Stimulated activated effector memory CD8-positive, alpha-beta T cell treated with anti-CD3 and anti-CD28 coated beads, Interleukin-12 subunit alpha, Interleukin-12 subunit beta, amount 100 ng/mL, for 72 hours (primary cell): ENCODE measurements around the gene FYN.

Experiments
- ATAC-seq: fragments of 150-1000 bp; cut with Tn5 transposase; 2 replicates; pipeline ENCODE4 v1.10.0; 2021
- DNase-seq, 2 donors: peaks; one replicate each; pipeline ENCODE4 v3.0.0; 2021 to 2022; ENCODE audit warnings: low spot score in 2 of 2
- H3K27ac Mint-ChIP-seq: one replicate; pipeline ENCODE4 v1.8.0; 2022; ENCODE audit warnings: mild to moderate bottlenecking, mixed read lengths
- H3K36me3 Mint-ChIP-seq: one replicate; pipeline ENCODE4 v1.8.0; 2022; ENCODE audit warnings: mild to moderate bottlenecking, mixed read lengths
- H3K4me1 Mint-ChIP-seq: one replicate; pipeline ENCODE4 v1.8.0; 2022; ENCODE audit warnings: mixed read lengths
- H3K4me3 Mint-ChIP-seq: one replicate; pipeline ENCODE4 v1.8.0; 2022; ENCODE audit warnings: mild to moderate bottlenecking, mixed read lengths
- H3K9me3 Mint-ChIP-seq: one replicate; pipeline ENCODE4 v1.8.0; 2022; ENCODE audit warnings: mixed read lengths

Gene FYN

DNA sequence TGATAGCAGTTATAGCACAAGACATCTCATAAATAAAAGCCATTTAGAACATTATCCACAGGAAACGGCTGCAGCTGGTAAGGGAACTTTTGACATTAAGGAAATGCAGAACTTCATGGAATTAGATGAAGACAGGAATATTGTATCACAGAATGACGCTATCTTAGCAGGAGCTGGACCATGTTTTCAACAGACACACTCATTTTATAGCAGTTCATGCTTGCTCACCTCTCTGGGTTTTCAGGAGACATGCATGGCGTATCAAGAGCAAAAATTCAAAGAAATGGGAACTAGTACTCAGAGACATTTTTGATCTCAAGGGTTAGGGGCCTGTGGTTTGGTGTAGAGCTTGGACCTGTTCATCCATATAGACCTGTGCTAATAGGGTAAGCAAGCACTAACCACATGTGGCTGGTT lies 125.0 kb downstream of the FYN start:
- peaks cover 93% of the 10 kb centered on the region for H3K36me3 Mint-ChIP-seq
- H3K4me3 Mint-ChIP-seq, result peak overlapping the region; percentile 37
- H3K27ac Mint-ChIP-seq, result peak overlapping the region; percentile 89

DNA sequence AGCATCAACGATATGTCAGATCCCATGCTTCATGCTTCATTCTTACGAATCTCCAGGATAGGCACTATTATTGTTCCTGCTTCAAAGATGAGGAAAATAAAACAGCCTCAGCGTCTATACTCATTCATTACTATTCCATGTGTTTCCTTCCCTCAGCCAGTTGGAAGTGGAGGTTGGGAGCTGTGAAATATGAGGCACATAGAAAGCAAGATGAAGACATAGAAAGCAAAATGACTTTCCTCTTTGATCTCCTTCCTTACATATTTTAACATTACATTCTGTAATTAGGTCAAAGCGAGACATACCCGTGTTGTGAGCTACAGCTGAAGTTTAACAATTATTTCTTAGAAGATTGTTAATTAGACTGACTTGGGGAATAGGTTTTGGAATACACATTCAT lies 125.4 kb downstream of the FYN start:
- Mint-ChIP-seq H3K9me3 (no peaks in the 10 kb centered on the region), H3K4me1 (peaks cover 90% of the 10 kb centered on the region), H3K27ac (peak overlapping the region; percentile 89), H3K4me3 (peak overlapping the region; percentile 37), H3K36me3 (peaks cover 93% of the 10 kb centered on the region)
- DNase-seq, result no peak
- no peak for ATAC-seq

More for the DNA sequence above, 125.0 kb downstream of the FYN start:
- DNase-seq (no peak), ATAC-seq (no peak)
- peaks cover 90% of the 10 kb centered on the region for H3K4me1 Mint-ChIP-seq
- H3K9me3 Mint-ChIP-seq, result no peaks in the 10 kb centered on the region

DNA sequence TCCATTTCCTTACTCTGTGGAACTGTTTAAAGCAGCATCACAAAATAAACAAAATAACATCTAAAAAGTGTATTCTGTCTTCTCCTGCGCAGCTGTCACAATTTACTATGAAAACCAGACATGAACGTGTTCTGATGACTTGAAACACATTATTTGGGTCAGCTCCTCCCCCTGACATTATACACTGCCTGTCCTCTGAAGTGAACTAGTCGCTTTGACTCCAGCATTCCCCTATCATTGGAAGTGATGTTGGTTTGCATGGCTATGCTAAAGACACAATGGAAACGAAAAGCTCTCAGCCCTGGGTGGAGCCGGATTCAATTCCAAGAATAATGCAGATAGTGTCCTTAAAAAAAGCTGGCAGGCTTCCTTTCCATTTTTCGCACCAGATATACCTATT lies 125.9 kb downstream of the FYN start:
- peak overlapping the region; percentile 89 for H3K27ac Mint-ChIP-seq
- no peak for DNase-seq
- no peaks in the 10 kb centered on the region for H3K9me3 Mint-ChIP-seq
- peaks cover 93% of the 10 kb centered on the region for H3K36me3 Mint-ChIP-seq
- H3K4me1 Mint-ChIP-seq, result peaks cover 90% of the 10 kb centered on the region
- ATAC-seq, result no peak
- H3K4me3 Mint-ChIP-seq, result peak overlapping the region; percentile 37

DNA sequence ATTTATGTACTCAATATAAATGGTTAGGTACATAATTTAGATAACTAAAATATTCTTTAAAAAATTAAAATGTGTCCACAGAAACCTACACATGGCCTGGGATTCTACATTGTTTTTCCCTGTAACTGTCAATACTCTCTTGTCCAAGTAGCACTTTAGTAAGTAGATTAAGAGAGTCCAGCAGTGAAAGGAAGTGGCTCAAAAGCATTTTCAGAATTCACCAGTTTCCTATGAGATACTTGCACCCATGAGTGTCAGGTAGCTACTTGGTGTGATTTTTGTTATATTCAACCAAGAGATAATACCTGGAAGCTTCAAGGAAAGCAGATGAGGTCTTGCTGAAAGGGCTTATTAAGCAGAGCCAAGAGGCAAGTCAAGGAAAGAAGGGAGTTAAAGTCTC lies 126.3 kb downstream of the FYN start:
- Mint-ChIP-seq H3K9me3 (no peaks in the 10 kb centered on the region), H3K27ac (peak overlapping the region; percentile 89), H3K4me1 (peaks cover 90% of the 10 kb centered on the region), H3K36me3 (peaks cover 93% of the 10 kb centered on the region), H3K4me3 (peak overlapping the region; percentile 37)
- no peak for DNase-seq
- no peak for ATAC-seq

DNA sequence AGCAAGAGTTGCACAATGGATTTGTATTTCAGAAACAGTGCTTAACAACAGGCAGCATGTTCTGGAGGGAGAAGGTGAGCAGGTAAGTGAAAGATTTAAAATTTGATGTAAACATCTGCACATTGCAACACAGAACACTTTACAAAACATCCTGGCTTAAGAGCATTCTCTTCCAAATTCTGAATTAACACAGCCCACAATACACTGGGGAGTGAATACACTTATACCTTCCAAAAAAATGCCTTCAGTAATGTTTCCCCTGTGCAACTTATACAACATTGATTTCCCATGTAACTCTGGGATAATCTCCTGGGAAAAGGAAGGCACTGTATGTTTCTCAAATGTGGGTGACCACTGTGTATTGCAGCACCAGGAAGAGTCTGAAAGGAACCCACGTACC lies 127.6 kb downstream of the FYN start:
- ATAC-seq, result no peak

DNA sequence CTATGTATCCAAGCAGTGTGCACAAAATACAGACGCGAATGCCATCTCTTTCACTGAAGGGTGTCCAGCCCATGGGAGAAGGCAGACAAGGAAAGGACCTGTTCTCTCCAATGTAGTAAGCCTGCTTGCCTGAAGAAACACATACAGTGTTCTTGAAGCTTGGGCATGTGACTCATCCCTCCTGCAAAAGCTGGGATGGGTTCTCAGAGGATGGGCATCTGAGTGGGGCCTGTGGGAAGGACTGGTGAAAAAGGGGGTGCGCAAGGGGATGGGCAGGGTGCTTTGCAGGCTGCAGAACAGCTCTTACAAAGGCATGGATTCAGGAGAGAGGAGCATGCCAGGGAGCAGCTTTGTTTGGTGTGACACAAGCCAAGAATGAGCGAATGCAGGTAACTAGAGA lies 128.1 kb downstream of the FYN start:
- H3K27ac Mint-ChIP-seq, result peak overlapping the region; percentile 89
- no peak overlapping the region for H3K4me3 Mint-ChIP-seq
- H3K36me3 Mint-ChIP-seq, result peaks cover 95% of the 10 kb centered on the region
- no peak for DNase-seq
- peaks cover 90% of the 10 kb centered on the region for H3K4me1 Mint-ChIP-seq
- ATAC-seq, result no peak
- no peaks in the 10 kb centered on the region for H3K9me3 Mint-ChIP-seq

More for the DNA sequence above, 127.6 kb downstream of the FYN start:
- Mint-ChIP-seq H3K27ac (peak overlapping the region; percentile 89), H3K36me3 (peaks cover 95% of the 10 kb centered on the region), H3K4me3 (no peak overlapping the region), H3K9me3 (no peaks in the 10 kb centered on the region), H3K4me1 (peaks cover 90% of the 10 kb centered on the region)
- DNase-seq, result no peak

DNA sequence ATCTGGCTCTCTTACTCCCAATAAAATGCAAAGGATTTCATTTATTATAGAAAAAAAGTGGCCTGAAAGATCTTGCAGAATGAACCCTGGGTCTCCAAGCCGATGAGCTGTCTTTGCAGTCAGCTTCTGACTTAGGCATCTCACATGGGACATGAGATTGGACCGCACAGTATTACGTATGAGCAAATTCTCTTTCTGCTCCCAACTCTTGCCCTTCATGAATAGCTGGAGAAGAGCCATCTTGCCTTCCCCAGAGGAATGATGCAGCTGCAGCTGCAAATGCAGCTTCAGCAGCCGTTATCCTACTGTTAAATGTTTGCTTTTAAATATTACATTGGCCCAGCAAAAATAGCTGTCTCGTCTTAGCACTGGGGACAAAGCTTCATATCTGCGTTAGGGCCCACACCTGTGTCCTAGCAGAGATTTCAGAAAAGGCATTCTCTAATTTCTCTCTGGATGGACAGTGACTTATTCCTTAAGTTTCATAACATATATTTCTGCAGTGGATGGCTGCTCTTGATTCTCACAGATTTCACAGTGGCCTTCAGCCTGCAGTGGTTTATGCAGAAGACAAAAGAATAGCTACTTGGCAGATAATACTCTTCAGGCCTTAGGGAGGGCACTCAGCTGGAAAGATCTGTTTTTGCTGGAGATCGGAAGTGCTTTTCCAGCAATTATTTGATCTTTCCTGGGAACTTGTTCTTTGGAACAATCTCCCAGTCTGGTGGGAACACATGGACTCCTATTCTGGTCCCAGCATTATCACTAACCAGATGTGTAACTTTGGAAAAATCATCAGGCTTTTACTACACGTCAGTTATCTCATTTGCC lies 129.2 kb downstream of the FYN start:
- H3K27ac Mint-ChIP-seq, result peak overlapping the region; percentile 26
- H3K9me3 Mint-ChIP-seq, result no peaks in the 10 kb centered on the region
- ATAC-seq (no peak), DNase-seq (no peak)
- H3K4me3 Mint-ChIP-seq, result no peak overlapping the region
- H3K36me3 Mint-ChIP-seq, result peaks cover 97% of the 10 kb centered on the region
- peaks cover 95% of the 10 kb centered on the region for H3K4me1 Mint-ChIP-seq

DNA sequence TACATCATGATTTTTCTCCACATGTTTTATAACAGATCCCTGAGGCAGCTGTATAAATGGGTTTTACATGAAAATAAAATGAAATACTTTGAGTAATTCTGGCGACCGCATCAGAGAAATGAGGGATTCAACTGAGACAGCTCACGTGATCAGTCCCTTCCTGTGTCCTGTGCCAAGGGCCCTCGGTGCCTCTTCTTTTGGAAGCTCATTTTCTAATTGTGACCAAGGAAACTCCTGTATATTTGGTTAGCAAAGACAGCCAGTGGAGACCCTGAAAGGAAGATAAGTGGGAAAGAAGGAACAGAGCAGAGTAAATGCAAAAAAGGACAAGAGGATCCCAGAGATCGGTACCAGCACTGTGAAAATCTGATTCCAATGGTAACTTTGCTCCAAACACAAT lies 129.9 kb downstream of the FYN start:
- Mint-ChIP-seq H3K4me3 (no peak overlapping the region), H3K27ac (peak overlapping the region; percentile 82), H3K36me3 (peaks cover 97% of the 10 kb centered on the region), H3K9me3 (no peaks in the 10 kb centered on the region), H3K4me1 (peaks cover 95% of the 10 kb centered on the region)
- DNase-seq (no peak), ATAC-seq (no peak)

DNA sequence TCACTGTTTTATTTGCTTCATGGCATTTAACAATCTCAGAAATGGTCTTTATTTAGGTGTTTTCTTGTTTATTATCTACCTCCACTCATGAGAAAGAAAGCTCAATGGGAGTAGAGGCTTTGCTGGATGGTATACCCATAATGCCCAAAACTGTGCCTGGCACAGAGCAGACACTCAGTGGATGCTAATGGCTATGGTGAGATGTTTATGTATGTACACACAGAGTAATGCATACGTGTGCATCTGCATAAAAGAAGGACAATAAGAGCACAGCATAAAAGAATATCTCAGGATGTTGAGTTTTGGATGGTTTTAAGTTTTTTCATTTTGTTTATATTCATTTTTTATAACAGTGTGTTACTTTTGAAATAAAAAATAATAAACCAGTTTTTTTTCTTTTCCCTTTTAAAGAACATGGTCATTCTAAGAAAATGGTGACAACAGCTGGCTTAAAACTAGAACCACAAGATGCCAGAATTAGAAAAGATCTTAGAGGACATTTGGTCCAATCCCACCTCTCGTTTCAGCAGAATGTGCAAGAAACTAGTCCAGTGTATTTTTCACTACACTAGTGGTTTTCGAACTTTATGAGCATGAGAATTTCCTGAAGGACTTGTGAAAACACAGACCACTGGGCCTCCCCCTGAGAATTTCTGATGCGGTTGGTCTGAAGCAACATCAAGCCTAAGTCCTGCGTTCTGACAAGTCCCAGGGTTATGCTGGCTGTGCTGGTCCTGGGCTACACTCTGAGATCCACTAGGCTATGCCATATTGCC lies 131.9 kb downstream of the FYN start:
- H3K9me3 Mint-ChIP-seq, result no peaks in the 10 kb centered on the region
- H3K27ac Mint-ChIP-seq, result peak overlapping the region; percentile 82
- H3K36me3 Mint-ChIP-seq, result peaks cover 97% of the 10 kb centered on the region
- H3K4me3 Mint-ChIP-seq, result peak overlapping the region; percentile 43
- peaks cover 95% of the 10 kb centered on the region for H3K4me1 Mint-ChIP-seq
- ATAC-seq (peak; percentile 33), DNase-seq (no peak)

DNA sequence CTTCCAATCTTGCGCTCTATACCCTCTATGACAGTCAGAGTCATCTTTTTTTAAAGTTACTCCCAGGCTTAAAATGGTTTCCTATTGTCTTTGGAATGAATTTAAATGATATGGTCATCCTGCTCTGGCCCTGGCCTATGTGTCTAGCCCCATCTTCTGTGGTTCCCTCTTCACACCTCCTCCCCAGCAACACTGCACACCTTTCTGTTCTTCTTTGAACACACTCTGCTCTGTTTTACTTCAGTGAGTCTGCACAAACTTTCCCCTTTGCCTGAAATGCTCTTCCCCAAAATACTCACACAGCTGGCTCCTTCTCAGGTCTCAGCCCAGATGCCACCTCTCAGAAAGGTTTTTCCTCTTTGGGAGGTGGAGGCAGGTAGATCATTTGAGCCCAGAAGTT lies 132.7 kb downstream of the FYN start:
- H3K9me3 Mint-ChIP-seq, result no peaks in the 10 kb centered on the region
- H3K36me3 Mint-ChIP-seq, result peaks cover 97% of the 10 kb centered on the region
- ATAC-seq (no peak), DNase-seq (no peak)
- H3K4me1 Mint-ChIP-seq, result peaks cover 96% of the 10 kb centered on the region
- H3K27ac Mint-ChIP-seq, result peak overlapping the region; percentile 82
- peak overlapping the region; percentile 43 for H3K4me3 Mint-ChIP-seq

DNA sequence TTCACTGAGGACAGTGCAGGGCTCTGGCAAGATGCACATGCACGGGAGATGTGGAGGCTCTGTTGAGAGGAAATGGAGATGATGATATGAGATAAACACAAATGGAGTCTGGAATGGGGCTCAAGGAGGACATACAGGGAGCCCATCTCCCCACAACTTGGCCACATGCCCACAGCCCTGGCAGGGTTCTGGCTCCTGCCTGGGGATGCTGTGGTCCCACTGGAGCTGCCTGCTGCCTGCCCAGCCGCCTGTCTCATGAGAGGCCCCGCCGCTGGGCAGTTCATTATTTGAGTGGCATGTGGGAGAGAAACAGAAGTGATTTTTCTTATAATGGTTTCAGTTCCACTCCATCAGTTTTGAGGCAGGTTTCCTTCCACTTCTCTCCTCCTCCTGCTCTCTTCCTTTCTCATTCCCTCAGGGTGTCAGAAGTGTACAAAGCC lies 134.0 kb downstream of the FYN start:
- Mint-ChIP-seq H3K9me3 (no peaks in the 10 kb centered on the region), H3K27ac (peak overlapping the region; percentile 82)

DNA sequence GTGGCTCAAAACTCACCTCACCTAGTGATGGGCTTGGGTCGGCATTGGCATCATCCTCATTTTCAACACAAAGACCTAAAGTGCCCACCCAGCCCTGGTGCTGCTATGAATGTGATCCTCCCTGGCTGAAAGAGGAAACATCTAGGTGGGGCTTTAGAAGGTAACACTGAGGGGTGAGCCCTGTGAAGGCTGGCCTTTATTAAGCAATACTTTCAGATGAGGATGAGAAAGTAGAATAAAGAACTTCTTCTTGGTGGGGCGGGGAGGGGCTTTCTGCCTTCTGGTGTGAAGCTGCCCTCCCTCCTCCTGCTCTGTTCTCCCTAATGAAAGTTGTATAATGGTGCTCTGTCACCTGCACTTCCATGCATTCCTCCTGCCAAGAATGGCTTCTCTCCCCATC lies 134.6 kb downstream of the FYN start:
- H3K4me1 Mint-ChIP-seq, result peaks cover 97% of the 10 kb centered on the region
- DNase-seq, result no peak
- no peaks in the 10 kb centered on the region for H3K9me3 Mint-ChIP-seq
- H3K27ac Mint-ChIP-seq, result peak overlapping the region; percentile 82
- no peak for ATAC-seq
- peaks cover 100% of the 10 kb centered on the region for H3K36me3 Mint-ChIP-seq
- H3K4me3 Mint-ChIP-seq, result peak overlapping the region; percentile 43

More for the DNA sequence above, 134.0 kb downstream of the FYN start:
- DNase-seq, result no peak
- ATAC-seq, result no peak
- Mint-ChIP-seq H3K4me3 (peak overlapping the region; percentile 43), H3K4me1 (peaks cover 100% of the 10 kb centered on the region), H3K36me3 (peaks cover 100% of the 10 kb centered on the region)

DNA sequence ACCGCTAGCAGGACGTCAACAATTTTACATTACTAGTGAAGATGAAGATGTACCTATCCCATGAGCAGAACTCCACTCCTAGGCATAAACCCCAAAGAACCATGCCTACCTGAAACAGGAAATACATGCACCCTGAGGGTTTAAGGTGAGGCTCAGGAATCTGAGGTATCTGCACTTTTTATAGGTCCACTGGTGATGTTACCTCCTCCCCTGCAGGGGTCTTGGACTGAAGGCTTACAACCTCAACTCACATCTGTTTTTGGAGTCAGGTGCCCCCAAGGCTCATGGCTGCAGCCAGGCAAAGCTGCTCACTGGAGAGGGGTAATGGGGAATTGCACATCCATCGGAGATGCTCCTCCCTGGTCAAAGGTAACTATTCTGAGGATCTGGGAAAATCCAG lies 135.1 kb downstream of the FYN start:
- ATAC-seq (no peak), DNase-seq (no peak)
- Mint-ChIP-seq H3K36me3 (peaks cover 100% of the 10 kb centered on the region), H3K4me1 (peaks cover 97% of the 10 kb centered on the region), H3K27ac (peak overlapping the region; percentile 82), H3K9me3 (no peaks in the 10 kb centered on the region), H3K4me3 (peak overlapping the region; percentile 43)

DNA sequence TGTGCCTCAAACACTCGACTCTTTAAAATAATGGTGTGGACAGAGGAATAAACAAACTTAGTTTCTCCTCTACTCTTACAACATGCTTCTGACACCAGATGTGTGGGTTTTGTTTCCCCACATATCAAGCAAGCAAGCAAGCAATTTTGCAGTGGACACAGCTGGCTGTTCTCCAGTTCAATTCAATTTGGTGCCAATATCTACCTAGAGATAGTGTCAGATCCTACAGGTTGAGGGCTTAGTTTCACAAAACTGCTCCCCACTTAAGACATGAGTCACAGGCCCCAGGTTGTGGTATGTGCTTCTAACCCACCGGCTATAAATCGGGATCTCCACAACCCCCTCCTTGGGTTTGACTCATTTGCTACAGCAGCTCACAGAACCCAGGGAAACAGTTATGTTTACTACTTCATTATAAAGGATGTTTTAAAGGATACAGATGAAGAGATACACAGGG lies 136.2 kb downstream of the FYN start:
- no peaks in the 10 kb centered on the region for H3K9me3 Mint-ChIP-seq
- peak overlapping the region; percentile 33 for H3K4me3 Mint-ChIP-seq
- peak overlapping the region; percentile 82 for H3K27ac Mint-ChIP-seq
- DNase-seq (no peak), ATAC-seq (peak; percentile 87)
- peaks cover 100% of the 10 kb centered on the region for H3K36me3 Mint-ChIP-seq
- peaks cover 97% of the 10 kb centered on the region for H3K4me1 Mint-ChIP-seq

DNA sequence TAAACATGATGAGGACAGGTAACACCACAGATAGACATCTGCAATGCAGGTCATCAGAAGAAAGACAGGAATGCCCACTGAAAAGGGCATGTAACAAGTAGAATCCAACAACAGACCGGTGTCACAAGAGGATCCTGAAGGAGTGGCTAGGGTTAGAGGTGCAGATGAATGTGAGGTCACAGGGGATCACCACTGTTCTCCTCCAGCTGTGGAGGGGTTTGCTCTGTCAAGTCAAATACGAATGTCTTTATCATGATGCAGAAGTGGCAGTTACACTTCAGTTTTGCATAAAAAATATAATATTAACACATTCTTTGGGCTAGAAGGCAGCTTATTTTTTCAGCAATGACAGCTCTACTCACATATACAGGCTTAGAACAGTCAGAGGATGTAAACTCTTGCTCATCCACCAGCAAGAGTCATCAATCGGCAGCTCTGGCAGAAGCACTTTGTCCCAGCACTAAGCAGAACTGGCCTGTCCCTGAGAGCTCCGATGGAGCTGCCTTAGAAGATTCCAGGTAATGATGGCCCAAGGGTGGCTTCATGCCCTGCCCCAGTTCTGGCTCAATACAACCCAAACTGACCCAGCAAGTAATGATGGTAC lies 137.1 kb downstream of the FYN start:
- no peak for DNase-seq
- H3K9me3 Mint-ChIP-seq, result no peaks in the 10 kb centered on the region

More for the DNA sequence above, 137.1 kb downstream of the FYN start:
- Mint-ChIP-seq H3K4me1 (peaks cover 97% of the 10 kb centered on the region), H3K27ac (peak overlapping the region; percentile 82), H3K4me3 (peak overlapping the region; percentile 33), H3K36me3 (peaks cover 100% of the 10 kb centered on the region)
- peak; percentile 71 for ATAC-seq
